ENCODE data around the gene SYNJ2.

The SYNJ2 gene

DNA sequence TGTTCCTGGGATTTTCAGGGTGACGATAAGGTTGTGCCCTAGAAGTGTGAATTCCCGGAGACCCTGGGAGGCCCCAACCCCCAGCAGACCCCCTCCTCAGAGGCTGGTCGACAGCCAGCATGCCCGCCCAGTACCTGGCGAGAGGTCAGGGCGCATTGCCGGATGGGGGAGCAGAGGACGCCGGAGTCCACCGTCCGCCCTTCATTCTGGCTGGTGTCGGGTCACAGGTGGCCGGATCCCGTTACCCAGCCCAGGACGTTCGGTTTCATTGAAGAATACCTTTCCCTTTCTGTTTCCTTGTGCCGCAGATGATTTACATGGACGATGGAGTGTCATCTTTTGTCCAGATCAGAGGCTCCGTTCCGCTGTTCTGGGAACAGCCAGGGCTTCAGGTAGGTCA is 61.3 kb downstream of the SYNJ2 start:
- no peak for DNase-seq (ENCODE audit: low read depth)

DNA sequence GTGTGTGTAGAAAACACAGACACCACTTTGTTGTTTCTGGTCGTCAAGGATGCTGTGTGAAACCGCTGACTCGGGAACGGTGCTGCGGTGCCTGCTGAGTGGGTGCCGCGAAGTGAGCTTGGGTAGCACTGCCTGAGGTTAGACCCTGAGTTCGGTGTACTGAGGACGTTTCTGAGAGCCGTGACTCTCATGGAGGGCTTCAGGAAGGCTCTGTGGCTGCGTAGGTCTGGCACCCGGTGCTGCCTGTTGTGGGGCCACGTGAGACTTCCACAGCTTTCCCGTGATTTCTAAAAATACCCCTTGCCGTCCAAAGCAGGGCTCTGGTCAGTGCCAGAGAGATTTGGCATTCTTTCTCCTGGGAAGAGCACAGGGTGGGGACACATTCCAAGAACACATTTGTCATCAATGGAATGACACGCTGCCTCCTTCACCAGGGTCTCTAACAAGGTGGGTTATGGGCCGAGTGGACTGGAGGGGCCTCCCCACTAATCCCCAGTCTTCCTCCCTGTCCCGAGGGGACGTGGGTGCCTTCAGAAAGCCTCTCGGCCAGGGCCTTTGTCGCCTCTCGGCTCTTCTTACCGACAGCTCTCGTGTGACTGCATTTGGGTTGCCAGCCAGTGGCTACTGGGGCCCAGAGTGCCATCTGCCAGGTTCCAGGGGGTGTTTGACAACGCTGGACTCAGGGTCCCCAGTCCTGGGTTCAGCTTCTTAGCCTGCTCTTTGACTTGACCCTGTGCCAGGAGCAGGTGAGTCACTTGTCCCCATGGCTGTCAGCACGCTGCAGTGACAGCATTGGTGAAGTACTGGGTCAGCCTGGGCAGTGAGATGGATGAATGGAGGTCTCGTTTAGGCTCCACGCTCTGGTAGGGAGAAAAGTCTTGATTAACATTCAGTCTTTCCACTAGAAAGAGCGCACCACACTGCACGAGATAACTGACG is 62.2 kb downstream of the SYNJ2 start:
- no peak for DNase-seq (ENCODE audit: low read depth)

GRCh38 chr6:158044525-158044888 is 62.8 kb downstream of the SYNJ2 start:
- no peak for DNase-seq (ENCODE audit: low read depth)

- no peak for DNase-seq (ENCODE audit: low read depth)
These were observed 64.8 kb downstream of the SYNJ2 start for GRCh38 chr6:158046201-158047126.

GRCh38 chr6:158047127-158047518 is 65.5 kb downstream of the SYNJ2 start:
- no peak for DNase-seq (ENCODE audit: low read depth)

- DNase-seq (ENCODE audit: low read depth): no peak
These were observed 66.1 kb downstream of the SYNJ2 start for GRCh38 chr6:158047563-158048323.

- DNase-seq (ENCODE audit: low read depth): no peak
These were observed 66.9 kb downstream of the SYNJ2 start for GRCh38 chr6:158048589-158048988.

DNA sequence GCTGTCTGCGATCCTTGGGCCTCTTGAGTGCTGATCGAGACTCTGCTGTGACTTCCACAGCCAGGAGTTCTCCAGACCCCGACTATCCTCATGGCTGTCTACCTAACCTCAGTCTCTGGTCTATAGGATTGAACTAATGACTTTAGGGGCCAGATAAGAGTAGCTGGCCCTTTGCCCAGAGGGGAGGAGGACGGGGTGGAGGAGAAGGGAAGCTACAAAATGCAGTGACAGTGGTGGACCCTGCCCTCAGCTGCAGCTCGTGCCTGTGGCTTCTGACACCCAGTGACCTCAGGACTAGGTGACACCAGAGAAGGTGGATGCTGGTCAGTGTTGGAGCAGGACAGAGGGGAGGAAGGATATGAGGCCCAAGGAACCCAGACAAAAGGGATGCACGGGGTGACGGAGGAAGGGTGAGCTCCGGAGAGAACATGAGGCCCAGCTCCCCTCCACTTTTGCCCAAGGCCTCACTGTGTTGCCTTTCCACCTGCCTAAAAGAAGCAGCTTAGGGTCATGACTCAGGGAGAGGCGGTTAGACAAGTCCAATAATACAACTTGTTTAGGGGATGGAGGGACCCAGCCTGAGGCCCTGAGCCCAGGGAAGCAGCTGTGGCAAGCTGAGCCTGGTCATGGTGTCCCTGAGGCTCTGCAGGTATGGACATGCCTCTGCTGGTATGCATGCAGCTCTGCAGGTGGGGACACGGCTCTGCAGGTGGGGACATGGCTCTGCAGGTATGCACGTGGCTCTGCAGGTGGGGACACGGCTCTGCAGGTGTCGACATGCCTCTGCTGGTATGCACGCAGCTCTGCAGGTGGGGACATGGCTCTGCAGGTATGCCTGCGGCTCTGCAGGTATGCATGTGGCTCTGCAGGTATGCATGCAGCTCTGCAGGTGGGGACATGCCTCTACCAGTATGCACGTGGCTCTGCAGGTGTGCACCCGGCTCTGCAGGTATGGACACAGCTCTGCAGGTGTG is 67.7 kb downstream of the SYNJ2 start:
- no peak for DNase-seq (ENCODE audit: low read depth)

DNA sequence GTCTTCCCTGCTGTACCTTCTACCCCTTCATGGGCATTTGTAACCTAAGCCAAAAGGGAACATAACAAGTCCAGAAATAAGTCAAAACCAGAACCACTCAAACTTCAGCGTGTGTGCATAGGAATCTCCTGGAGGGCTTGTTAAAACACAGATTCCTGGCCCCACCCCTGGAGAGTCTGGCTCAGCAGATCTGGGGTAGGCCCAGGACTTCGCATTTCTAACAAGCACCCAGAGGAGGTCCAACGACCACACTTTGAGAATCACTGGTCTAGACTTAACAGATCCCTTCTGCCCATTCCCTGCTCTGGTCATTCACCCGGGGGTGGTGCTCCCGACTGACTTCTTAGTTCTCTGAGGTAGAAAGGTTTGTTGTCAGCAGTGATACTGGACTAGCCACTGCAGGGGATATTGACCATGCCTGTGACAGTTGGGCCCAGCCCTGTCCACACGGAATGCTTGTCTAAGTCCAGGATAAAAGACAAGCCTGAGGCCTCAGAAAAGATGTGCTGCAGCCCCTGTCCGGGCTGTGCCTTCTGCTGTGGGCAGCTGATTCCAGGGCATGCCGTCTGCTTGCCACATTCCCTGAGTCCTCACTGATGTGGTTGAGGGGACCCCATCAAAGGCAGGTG is 68.6 kb downstream of the SYNJ2 start:
- DNase-seq (ENCODE audit: low read depth): no peak

DNA sequence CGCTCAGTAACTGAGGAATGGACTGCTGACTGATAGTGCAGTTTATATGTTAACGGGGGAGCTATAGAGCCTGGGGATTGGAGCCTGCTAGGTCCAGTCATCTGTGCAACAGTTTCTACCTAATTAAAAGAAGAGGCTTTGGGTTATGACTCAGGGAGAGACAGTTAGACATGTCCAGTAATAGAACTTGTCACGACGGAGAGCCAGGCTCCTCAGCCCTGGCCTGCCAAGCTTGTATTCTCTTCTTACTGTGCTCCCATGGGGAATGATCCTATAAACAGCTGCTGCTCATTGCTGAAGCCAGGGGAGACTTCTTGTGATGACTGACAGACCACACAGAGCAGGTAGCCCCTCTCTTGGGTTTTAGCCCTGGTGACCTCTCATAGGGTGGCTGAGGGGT is 69.3 kb downstream of the SYNJ2 start:
- no peak for DNase-seq (ENCODE audit: low read depth)

GRCh38 chr6:158051968-158052367 is 70.3 kb downstream of the SYNJ2 start:
- DNase-seq (ENCODE audit: low read depth): no peak

DNA sequence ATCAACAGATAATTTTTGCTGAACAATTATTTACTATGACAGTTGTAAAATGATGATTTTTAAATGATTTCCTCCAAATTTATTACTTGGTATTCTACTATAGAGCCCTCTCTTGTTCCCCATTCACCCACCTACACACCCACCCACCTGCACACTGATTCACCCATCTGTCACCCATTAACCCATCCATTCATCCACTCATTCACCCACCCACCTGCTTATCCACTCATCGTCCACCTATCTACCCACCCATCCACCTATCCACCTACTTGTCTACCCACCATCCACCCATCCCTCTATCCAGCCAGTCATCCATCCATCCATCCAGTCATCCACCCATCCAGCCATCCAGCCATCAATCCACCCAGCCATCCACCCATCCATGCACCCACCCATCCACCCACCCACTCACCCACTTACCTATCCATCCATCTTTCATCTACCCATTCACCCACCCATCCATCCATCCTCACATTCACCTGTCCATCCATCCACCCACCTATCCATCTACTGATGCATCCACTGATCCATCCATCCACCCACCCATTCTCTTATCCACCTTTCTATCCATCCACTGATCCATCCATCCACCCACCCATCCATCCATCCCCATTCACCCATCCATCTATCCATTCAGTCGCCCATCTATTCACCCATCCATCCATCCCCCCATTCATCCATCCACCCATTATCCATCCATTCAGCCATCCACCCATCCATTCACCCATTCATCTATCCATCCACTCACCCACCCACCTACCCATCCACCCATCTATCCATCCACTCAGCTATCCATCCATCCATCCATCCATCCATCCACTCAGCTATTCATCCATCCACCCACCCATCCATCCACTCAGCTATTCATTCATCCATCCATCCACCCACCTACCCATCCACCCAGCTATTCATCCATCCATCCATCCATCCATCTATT is 72.0 kb downstream of the SYNJ2 start:
- no peak for DNase-seq (ENCODE audit: low read depth)

GRCh38 chr6:158056355-158056754 is 74.7 kb downstream of the SYNJ2 start:
- no peak for DNase-seq (ENCODE audit: low read depth)

DNA sequence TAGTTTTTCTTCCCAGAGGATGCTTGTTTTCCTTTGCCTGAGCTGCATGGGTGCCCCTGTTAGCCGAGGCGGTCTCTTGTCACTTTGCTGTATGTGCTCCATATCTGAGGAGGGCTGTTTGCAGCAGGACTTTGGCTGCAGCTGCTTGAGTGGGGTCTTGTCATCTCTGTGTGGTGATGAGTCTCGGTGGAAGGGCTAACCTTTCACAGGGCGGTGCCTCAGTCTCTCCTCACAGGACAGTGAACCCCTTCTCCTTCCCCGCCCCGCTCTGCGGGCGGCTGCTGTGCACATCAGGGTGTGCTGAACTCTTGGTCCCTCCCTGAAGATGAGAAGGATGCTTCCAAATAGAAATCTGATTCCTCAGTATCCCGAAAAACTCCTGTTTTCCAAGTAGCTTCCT is 75.1 kb downstream of the SYNJ2 start:
- DNase-seq (ENCODE audit: low read depth): no peak

- DNase-seq (ENCODE audit: low read depth): no peak
These were observed 75.7 kb downstream of the SYNJ2 start for GRCh38 chr6:158057213-158057987.

- DNase-seq (ENCODE audit: low read depth): no peak
These were observed 76.5 kb downstream of the SYNJ2 start for GRCh38 chr6:158058171-158058651.

GRCh38 chr6:158059108-158059507 is 77.4 kb downstream of the SYNJ2 start:
- no peak for DNase-seq (ENCODE audit: low read depth)

Data from CMK (cell line).